GM13976 (cell line): Measurements from ENCODE around the gene CUEDC1.

Experiments
- DNase-seq: peaks from one replicate; pipeline ENCODE4 v3.0.0; 2012; ENCODE audit warnings: low spot score
- in situ Hi-C: fragments of 300-500 bp; cut with MboI; formaldehyde crosslinking; loops from one replicate; pipeline ENCODE4 v1.12.0; 2022; ENCODE audit warnings: low sequenced_read_pairs, mixed read lengths, inconsistent platforms; ENCODE audit not compliant: unreplicated experiment
- TF ChIP-seq, protein P1 (sequence below): IDR thresholded peaks from 2 replicates; pipeline ENCODE4 v1.5.1; 2012; ENCODE audit warnings: borderline replicate concordance, mild to moderate bottlenecking; ENCODE audit not compliant: insufficient read depth; ENCODE audit errors: extremely low read depth, missing control alignments, control extremely low read depth

Gene CUEDC1

DNA sequence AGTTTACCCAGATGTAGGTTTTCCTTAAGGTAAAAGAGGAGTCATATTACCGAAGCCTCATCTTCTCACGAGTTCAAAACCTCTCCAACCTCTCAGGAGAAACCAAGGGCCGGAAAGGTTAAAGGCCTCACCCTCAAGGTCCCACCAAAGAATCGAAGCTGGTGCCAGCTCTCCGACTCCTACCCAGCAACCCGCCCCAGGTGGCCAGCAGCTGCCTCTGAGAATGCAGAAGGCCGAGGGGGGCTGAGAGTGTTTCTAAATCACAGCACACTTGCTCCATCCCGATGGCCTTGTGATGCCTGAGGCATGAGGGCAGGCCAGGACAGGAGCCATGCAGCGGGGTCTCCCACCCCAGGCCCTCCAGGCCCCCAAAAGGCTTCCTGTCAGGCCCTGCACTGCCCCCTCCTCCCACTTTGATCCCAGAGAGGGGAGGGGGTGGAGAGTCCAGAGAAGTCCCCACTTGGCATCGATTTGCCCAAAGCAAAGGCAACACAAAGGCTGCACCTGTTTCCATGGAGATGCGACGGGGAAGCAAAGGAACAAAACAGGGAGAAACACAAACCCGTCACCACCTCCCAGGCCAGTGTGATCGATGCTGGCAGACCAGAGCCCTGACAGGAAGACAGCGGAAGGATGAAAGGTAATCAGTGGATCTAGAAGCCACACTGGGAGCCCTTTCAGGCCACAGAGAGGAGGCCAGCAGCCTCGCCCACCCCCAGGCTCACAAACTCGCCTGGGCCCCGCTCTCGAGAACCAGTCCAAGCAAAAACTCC is 39.0 kb downstream of the CUEDC1 start:
- in situ Hi-C loops: no loop called here
- TF ChIP-seq, protein P1, sequence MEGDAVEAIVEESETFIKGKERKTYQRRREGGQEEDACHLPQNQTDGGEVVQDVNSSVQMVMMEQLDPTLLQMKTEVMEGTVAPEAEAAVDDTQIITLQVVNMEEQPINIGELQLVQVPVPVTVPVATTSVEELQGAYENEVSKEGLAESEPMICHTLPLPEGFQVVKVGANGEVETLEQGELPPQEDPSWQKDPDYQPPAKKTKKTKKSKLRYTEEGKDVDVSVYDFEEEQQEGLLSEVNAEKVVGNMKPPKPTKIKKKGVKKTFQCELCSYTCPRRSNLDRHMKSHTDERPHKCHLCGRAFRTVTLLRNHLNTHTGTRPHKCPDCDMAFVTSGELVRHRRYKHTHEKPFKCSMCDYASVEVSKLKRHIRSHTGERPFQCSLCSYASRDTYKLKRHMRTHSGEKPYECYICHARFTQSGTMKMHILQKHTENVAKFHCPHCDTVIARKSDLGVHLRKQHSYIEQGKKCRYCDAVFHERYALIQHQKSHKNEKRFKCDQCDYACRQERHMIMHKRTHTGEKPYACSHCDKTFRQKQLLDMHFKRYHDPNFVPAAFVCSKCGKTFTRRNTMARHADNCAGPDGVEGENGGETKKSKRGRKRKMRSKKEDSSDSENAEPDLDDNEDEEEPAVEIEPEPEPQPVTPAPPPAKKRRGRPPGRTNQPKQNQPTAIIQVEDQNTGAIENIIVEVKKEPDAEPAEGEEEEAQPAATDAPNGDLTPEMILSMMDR: no peak
- no peak for DNase-seq

DNA sequence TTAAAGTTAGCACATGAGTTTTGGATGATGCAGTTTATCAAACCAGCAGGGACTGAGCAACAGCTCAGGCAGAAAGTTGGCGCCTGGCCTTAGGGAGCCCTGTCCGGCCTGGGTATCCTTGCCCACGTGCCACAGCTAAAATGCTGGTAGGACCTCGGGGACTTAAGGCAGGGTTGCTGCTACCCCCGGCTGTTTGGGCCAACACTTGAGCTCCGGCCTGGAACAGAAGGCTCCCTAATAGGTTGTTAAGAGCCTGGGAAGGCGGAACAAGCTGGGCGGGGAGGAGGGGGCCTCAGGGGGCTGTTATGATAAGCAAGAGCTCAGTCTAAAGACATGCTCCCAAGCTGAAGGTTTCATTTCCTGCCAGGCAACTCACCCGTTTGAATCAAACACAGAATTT is 39.7 kb downstream of the CUEDC1 start:
- TF ChIP-seq, protein P1: no peak
- in situ Hi-C loops: no loop called here
- no peak for DNase-seq

DNA sequence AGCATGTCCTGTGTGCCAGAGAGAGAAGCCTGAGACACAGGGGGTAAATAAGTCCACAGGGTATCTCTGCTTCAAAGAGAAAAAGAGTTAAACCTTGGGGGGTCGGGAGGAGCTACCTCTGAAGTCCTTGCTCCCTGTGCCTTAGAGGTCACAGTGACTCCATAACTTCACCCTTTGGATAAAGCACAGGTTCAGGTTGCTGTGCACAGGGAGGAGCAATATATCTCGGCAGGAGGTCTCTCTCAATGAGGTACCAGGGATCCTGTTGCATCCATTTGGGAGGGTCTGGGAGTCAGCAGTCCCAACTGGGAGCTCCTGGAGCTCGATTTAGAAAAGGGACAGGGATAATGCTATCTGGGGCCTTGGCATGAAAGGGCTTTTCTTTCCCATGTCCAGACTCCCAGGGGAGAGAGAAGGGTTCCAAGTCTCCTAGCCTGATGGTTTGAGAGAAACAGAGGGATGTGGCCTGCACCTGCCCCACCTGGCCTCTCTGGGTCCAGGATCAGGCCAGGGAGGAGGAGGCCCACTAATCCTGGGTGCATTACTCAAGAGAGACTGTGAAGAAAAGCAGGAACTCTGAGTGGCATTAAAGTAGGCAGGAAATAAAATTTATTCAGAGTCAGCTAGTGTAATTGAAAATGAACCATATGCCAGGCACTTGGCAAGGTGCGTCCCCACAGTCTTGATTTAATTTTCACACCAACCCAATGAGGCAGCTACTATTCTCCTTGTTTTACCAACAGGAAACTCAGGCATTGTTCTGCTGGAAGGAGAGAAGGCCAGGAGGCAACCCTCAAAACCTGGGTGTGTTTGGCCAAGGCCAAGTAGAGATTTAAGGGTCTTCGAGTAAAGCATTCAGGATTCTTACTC is 40.7 kb downstream of the CUEDC1 start:
- TF ChIP-seq, protein P1: no peak
- in situ Hi-C loops: no loop called here
- DNase-seq: no peak

DNA sequence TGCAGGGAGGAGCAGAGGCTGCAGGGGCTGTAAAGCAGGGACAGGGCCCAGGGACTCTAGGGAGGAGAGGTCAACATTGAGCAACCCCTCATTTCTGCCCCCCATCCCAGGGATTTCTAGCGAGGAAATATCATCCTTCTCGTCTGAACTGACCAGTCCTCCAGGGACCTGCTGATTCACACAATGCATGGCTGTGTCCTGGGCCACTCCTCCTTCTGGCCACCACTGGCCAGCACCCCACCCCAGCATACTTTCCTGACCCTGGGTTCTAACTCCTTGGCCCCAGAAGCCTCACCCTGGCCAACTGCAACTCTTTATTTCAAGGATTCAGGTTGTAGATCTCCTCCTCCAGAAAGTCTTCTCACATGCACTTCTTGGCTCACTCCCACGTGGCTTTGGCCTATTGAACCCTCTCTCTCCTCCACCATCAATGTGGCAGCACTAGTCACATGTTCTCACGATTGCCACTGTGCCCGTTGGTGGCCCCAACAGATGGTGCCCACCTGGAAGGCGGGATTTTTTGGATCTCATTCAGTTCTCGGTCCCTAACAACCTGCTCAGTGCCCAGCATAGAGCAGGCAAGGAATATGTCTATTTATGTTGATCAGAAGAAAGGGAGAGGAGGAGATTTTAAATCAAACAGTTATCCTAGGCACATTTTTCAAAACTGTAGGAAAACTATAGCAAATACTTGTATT is 41.5 kb downstream of the CUEDC1 start:
- TF ChIP-seq, protein P1: no peak
- DNase-seq: no peak
- in situ Hi-C loops: no loop called here

DNA sequence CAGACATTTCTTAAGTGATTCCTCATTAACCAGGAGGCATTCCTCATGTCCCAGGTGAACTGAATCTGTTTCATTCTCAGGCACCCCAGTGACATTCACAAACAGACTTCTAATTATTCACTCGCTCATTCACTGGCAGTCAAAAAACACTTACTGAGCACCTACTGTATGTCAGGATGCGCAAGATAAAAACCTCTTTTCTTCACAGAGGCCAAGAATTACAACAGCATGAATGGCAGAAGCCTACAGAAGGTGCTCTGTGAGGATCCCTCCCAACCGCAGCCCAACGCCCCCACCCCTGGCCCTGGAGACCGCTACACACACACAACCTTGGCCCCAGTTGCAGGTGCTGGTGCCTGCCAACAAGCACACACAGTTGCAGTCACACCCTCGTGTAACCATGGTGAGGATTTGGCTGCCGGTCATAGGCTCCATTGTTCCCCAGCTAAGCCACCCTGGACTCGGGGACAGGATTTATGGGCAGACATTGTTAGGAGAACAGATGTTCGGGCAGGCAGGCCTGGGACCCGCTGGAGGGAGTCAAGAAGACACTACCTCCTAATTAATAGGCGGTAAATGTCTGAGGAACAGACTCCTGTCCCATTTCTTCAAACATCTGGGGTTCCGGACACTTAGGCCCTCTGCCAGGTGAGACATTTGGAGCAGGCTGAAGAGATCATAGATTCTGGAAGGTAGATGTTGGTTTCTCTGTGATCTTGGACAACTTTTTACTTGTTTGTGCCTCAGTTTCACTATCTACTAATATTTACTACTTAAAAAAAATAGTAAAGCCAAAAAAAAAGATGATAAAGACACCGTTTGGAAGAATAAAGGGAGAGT is 43.2 kb downstream of the CUEDC1 start:
- in situ Hi-C loops: no loop called here
- no peak for DNase-seq

More for the DNA sequence above, 43.2 kb downstream of the CUEDC1 start:
- TF ChIP-seq, protein P1: no peak
